Left renal cortex interstitium (tissue), 4 donors: Measurements from ENCODE around the gene SYT6. TPM values are rescaled to one million over a fixed set of nuclear protein-coding genes. Genes with fewer than 3 reads are reported as not detected.

Experiments used
- DNase-seq, 4 donors: peaks; one replicate each; pipeline ENCODE4 v3.0.0-alpha.2; 2013; ENCODE audit warnings: low read depth in 4 of 4, low spot score in 2 of 4, missing footprints in 1 of 4
- polyA plus RNA-seq, 4 donors: library from polyadenylated mRNA; unstranded; fragments of 120-200 nt; gene quantifications; one replicate each; pipeline ENCODE4 v1.2.1, GENCODE V29; 2013; ENCODE audit not compliant: insufficient read length in 4 of 4

The SYT6 gene
- polyA plus RNA-seq, 4 donors, result 1.1 to 1.6 (median 1.4) TPM

GRCh38 chr1:114094675-114095074 lies 59.0 kb downstream of the SYT6 start:
- no peak for DNase-seq

- DNase-seq, result no peak
These were observed 59.4 kb downstream of the SYT6 start for GRCh38 chr1:114094363-114094634.

- no peak for DNase-seq
These were observed 59.9 kb downstream of the SYT6 start for GRCh38 chr1:114093624-114094362.

- DNase-seq, result no peak
These were observed 61.2 kb downstream of the SYT6 start for GRCh38 chr1:114092186-114093062.

- DNase-seq, result no peak
These were observed 62.0 kb downstream of the SYT6 start for GRCh38 chr1:114091711-114092110.

- no peak for DNase-seq
These were observed 62.7 kb downstream of the SYT6 start for GRCh38 chr1:114090738-114091505.

- DNase-seq, result no peak
These were observed 64.0 kb downstream of the SYT6 start for GRCh38 chr1:114089502-114090138.

- no peak for DNase-seq
These were observed 65.0 kb downstream of the SYT6 start for GRCh38 chr1:114088392-114089299.

- DNase-seq, result no peak
These were observed 66.2 kb downstream of the SYT6 start for GRCh38 chr1:114087495-114087894.

GRCh38 chr1:114086601-114087368 lies 66.9 kb downstream of the SYT6 start:
- DNase-seq, result no peak

GRCh38 chr1:114082867-114083585 lies 70.6 kb downstream of the SYT6 start:
- DNase-seq, result no peak

- DNase-seq, result no peak
These were observed 71.4 kb downstream of the SYT6 start for GRCh38 chr1:114082304-114082630.

- no peak for DNase-seq
These were observed 72.0 kb downstream of the SYT6 start for GRCh38 chr1:114081437-114082303.

GRCh38 chr1:114080511-114081436 lies 72.9 kb downstream of the SYT6 start:
- no peak for DNase-seq

GRCh38 chr1:114079596-114080190 lies 74.0 kb downstream of the SYT6 start:
- no peak for DNase-seq

- no peak for DNase-seq
These were observed 75.6 kb downstream of the SYT6 start for GRCh38 chr1:114078116-114078515.
